ENCODE measurements around the gene RGS16. TPM values are rescaled to one million over a fixed set of nuclear protein-coding genes. Genes with fewer than 3 reads are reported as not detected.

RGS16 gene
- polyA plus RNA-seq, 1 experiment = 0.23 TPM

DNA sequence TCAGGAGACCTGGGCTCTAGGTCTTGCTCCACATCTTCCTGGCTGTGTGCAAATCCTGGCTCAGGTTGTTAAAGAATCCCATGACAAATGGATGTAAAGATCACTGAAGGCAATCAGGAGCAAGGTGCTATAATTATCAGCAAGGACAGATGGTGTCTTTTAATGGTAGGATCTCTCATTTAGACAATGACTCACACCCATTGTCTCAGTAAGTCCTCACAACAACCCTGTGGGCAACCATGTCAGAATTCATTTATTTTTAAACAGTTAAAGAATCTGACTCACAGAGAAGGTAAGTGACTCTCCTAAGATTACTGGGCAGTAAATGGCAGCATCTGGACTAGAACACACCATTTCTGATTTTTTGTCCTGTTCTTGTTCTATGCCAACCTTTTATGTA lies 47.9 kb downstream of the RGS16 start:
- ChIA-PET CTCF (no interaction called here), POLR2A (no interaction called here)
- H3K4me3 ChIP-seq (ENCODE audit: low read depth, low read length) = no peak overlapping the region
- TF ChIP-seq, protein P1, sequence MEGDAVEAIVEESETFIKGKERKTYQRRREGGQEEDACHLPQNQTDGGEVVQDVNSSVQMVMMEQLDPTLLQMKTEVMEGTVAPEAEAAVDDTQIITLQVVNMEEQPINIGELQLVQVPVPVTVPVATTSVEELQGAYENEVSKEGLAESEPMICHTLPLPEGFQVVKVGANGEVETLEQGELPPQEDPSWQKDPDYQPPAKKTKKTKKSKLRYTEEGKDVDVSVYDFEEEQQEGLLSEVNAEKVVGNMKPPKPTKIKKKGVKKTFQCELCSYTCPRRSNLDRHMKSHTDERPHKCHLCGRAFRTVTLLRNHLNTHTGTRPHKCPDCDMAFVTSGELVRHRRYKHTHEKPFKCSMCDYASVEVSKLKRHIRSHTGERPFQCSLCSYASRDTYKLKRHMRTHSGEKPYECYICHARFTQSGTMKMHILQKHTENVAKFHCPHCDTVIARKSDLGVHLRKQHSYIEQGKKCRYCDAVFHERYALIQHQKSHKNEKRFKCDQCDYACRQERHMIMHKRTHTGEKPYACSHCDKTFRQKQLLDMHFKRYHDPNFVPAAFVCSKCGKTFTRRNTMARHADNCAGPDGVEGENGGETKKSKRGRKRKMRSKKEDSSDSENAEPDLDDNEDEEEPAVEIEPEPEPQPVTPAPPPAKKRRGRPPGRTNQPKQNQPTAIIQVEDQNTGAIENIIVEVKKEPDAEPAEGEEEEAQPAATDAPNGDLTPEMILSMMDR (IDR thresholded peaks at IDR 0.05; ENCODE audit: insufficient read depth, low read depth, low read length) = no peak
- no peaks in the 10 kb centered on the region for H3K36me3 ChIP-seq (ENCODE audit: control insufficient read depth, insufficient read depth, low read length)
- DNase-seq (ENCODE audit: low read depth) = no peak
- no peaks in the 10 kb centered on the region for H3K27me3 ChIP-seq (ENCODE audit: control insufficient read depth, insufficient read depth, low read length)

DNA sequence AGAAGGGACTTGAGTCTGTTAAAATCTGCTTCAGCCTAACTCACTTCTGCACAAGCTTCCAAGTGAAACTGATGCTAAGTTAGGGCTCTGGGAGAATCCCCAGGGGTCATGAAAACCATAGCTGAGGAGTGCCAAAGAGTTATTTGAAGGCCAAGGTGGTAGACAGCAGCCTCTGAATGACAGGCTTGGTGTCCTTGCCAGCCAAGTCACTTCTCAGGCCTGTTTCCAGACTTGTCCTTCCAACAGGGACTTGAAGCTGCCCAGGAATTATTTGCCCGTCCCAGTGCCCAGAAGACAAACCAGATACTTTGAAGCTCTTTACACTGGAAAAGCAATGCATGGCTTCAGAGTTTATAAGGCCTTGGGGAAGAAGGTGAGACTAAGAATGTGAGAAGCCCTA lies 48.7 kb downstream of the RGS16 start:
- ChIA-PET POLR2A (no interaction called here), CTCF (no interaction called here)
- no peaks in the 10 kb centered on the region for H3K36me3 ChIP-seq (ENCODE audit: control insufficient read depth, insufficient read depth, low read length)
- DNase-seq (ENCODE audit: low read depth) = no peak
- no peaks in the 10 kb centered on the region for H3K27me3 ChIP-seq (ENCODE audit: control insufficient read depth, insufficient read depth, low read length)
- TF ChIP-seq, protein P1 (IDR thresholded peaks at IDR 0.05; ENCODE audit: insufficient read depth, low read depth, low read length) = no peak
- H3K4me3 ChIP-seq (ENCODE audit: low read depth, low read length) = no peak overlapping the region

DNA sequence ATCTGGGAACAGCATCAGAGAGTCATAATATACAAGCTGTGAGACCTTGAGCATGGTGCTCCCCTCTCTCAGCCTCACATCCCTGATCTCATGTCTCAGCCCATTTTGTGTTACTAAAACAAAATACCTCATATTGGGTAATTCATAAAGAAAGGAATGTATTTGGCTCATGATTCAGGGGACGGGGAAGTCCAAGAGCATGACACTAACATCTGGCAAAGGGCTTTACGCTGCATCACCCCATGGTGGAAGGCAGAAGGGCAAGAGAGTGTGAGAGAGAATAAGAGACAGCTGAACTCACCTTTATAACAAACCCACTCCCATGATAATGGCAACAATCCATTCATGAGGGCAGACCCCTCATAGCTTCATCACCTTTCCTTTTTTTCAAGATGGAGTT lies 51.7 kb downstream of the RGS16 start:
- TF ChIP-seq, protein P1 (IDR thresholded peaks at IDR 0.05; ENCODE audit: insufficient read depth, low read depth, low read length) = no peak
- ChIA-PET CTCF (no interaction called here), POLR2A (no interaction called here)
- no peak for DNase-seq (ENCODE audit: low read depth)
- no peak overlapping the region for H3K4me3 ChIP-seq (ENCODE audit: low read depth, low read length)
- H3K36me3 ChIP-seq (ENCODE audit: control insufficient read depth, insufficient read depth, low read length) = no peaks in the 10 kb centered on the region
- no peaks in the 10 kb centered on the region for H3K27me3 ChIP-seq (ENCODE audit: control insufficient read depth, insufficient read depth, low read length)

DNA sequence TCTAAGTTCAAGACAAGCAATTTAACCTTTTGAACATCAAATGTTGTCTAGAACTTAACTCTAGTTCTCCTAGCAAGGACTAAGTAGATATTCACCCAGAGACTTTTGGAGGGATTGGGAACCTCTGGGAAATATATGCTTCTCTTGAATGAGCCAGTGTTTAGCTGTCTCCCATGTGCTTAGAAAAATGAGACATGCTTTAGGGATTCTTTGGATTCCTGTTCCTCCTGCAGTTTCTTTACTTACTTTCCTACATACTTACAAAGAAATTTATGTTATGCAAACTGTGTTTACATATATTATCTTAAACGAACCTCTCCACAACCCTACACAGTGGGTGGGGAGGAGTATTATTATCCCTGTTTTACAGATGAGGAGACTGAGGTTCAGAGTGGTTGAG lies 54.4 kb downstream of the RGS16 start:
- CTCF ChIA-PET = no interaction called here

DNA sequence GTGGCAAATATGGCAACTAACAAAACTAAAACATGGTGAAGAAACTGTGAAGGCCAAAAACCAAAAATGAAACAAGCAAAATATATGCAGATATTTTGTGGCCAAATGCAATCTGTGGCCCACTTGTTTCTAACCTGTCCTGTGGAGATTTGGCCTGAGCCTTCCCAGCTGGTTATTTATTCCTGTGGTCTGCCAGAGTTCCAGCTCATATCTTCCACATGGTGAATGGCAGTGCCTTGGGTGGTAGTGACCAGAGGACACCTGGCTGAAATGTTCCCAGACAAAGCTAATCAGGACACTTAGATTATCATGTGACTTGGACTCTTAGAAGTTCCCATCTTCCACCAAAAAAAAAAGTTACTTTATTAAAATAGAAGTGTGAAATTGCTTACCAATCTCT lies 54.8 kb downstream of the RGS16 start:
- Histone ChIP-seq H3K36me3 (ENCODE audit: control insufficient read depth, insufficient read depth, low read length) (no peaks in the 10 kb centered on the region), H3K27me3 (ENCODE audit: control insufficient read depth, insufficient read depth, low read length) (no peaks in the 10 kb centered on the region), H3K4me3 (ENCODE audit: low read depth, low read length) (no peak overlapping the region)
- TF ChIP-seq, protein P1 (IDR thresholded peaks at IDR 0.05; ENCODE audit: insufficient read depth, low read depth, low read length) = no peak
- CTCF ChIA-PET = no interaction called here
- no peak for DNase-seq (ENCODE audit: low read depth)
- POLR2A ChIA-PET = no interaction called here

More for the DNA sequence above, 54.4 kb downstream of the RGS16 start:
- H3K36me3 ChIP-seq (ENCODE audit: control insufficient read depth, insufficient read depth, low read length) = no peaks in the 10 kb centered on the region
- no peaks in the 10 kb centered on the region for H3K27me3 ChIP-seq (ENCODE audit: control insufficient read depth, insufficient read depth, low read length)
- POLR2A ChIA-PET = no interaction called here
- no peak for DNase-seq (ENCODE audit: low read depth)
- H3K4me3 ChIP-seq (ENCODE audit: low read depth, low read length) = no peak overlapping the region
- TF ChIP-seq, protein P1 (IDR thresholded peaks at IDR 0.05; ENCODE audit: insufficient read depth, low read depth, low read length) = no peak

Small RNA genes lying within 50 kb of the gene (small RNA-seq; reads per million reads assigned to genes)
- not detected for gene RF00017 (ENCODE audit: insufficient read length, low read depth, low replicate concordance)

Other genes with a start within 250 kb of the RGS16 start
- 325 and 494 TPM in 2 replicates for gene GLUL, start 212.6 kb downstream of the RGS16 start, polyA plus RNA-seq (2011; rRNA removed)
- not detected in 2 replicates for gene TEDDM1, start 203.7 kb downstream of the RGS16 start, polyA plus RNA-seq (2011; rRNA removed)
- gene RGSL1, start 154.2 kb downstream of the RGS16 start, polyA plus RNA-seq (2011; rRNA removed) = not detected in 2 replicates
- gene RNASEL, start 15.1 kb downstream of the RGS16 start, polyA plus RNA-seq (2011; rRNA removed) = 4.1 and 6.9 TPM in 2 replicates
- gene RGS8, start 80.2 kb upstream of the RGS16 start, polyA plus RNA-seq (2011; rRNA removed) = not detected in 2 replicates
- 1.2 TPM in 2 replicates for gene NPL, start 185.4 kb upstream of the RGS16 start, polyA plus RNA-seq (2011; rRNA removed)
- gene DHX9, start 235.0 kb upstream of the RGS16 start, polyA plus RNA-seq (2011; rRNA removed) = 111 and 152 TPM in 2 replicates